Measurements from ENCODE around the gene TCHP. TPM values are rescaled to one million over a fixed set of nuclear protein-coding genes. Genes with fewer than 3 reads are reported as not detected.

The TCHP gene
- total RNA-seq, 4 donors from 2014 or later = 17.1 to 31.6 (median 21.0) TPM

DNA sequence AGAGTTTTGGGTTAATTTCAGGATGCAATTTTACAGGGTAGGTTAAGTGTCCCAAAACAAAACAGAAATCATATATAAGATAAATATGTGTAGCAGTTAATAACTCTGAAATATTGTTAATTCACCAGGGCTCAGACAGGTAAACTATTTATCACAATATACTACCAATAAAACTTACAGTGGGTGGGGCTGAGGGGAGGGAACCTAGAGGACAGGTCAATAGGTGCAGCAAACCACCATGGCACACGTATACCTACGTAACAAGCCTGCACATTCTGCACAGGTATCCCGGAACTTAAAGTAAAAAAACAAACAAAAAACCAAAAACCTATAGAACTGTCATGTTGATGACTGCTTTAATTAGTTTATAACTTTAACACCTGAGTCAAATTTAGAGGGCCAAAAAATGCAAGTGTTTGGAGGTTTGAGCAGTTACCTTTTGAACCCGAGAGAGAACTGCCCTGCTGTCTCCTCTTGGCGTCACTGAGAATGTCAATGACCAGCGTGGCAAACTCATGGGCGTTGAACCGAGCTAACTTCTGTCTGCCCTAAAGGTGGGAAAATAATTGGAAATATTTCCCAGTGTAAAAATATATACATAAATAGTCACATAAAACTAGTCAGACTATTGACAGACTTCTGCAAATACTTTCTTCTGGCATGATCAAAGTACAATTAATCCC, 59.5 kb downstream of the TCHP start:
- 93% methylated on average over 8 of the region's 8 CpGs for WGBS
- Histone ChIP-seq H3K27me3 (no peaks in the 10 kb centered on the region), H3K4me3 (no peak overlapping the region), H3K4me1 (peaks cover 0 to 4% (median 0%) of the 10 kb centered on the region in 4 donors), H3K36me3 (peaks cover 23 to 100% (median 83%) of the 10 kb centered on the region in 4 donors), H3K27ac (replicated peaks in 1 of 4) (no peak overlapping the region), H3K9me3 (no peaks in the 10 kb centered on the region)
- no peak for TF ChIP-seq POLR2A (IDR thresholded peaks at IDR 0.05; ENCODE audit: low read depth)
- no peak for TF ChIP-seq CTCF (IDR thresholded peaks at IDR 0.05)
- no peak for TF ChIP-seq EP300 (IDR thresholded peaks at IDR 0.05)
- no peak for TF ChIP-seq POLR2AphosphoS5 (IDR thresholded peaks at IDR 0.05)
- DNase-seq (ENCODE audit: extremely low spot score) = no peak
- intact Hi-C loops (cut with DNase I) = no loop called here

DNA sequence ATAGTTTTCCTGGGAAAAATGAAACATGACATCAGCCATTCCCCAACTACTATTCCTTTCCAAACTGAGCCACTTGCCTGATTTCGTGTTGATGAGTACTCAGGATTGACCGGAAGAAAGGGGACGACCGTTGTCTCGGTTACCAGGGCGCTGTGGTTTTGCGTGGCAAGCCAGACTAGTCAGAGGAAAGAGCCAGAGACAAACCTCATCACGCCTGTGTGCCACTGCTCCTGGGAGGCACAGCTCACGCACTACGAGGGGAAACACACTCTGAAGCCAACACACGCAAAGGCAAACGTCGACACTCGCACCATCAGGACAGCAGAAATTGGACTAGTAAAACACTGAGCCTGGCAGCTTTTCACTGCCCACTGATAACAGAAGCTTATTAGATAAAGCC, 61.1 kb downstream of the TCHP start:
- Histone ChIP-seq H3K4me3 (no peak overlapping the region), H3K27ac (replicated peaks in 1 of 4) (no peak overlapping the region), H3K27me3 (no peaks in the 10 kb centered on the region), H3K4me1 (peaks cover 0 to 4% (median 0%) of the 10 kb centered on the region in 4 donors), H3K9me3 (no peaks in the 10 kb centered on the region), H3K36me3 (peaks cover 20 to 100% (median 89%) of the 10 kb centered on the region in 4 donors)
- TF ChIP-seq POLR2A (IDR thresholded peaks at IDR 0.05; ENCODE audit: low read depth) = no peak
- TF ChIP-seq CTCF (IDR thresholded peaks at IDR 0.05) = no peak
- TF ChIP-seq POLR2AphosphoS5 (IDR thresholded peaks at IDR 0.05) = no peak
- no peak for TF ChIP-seq EP300 (IDR thresholded peaks at IDR 0.05)
- intact Hi-C loops (cut with DNase I) = no loop called here
- DNase-seq (ENCODE audit: extremely low spot score) = no peak
- 82% methylated on average over 9 of the region's 14 CpGs for WGBS

DNA sequence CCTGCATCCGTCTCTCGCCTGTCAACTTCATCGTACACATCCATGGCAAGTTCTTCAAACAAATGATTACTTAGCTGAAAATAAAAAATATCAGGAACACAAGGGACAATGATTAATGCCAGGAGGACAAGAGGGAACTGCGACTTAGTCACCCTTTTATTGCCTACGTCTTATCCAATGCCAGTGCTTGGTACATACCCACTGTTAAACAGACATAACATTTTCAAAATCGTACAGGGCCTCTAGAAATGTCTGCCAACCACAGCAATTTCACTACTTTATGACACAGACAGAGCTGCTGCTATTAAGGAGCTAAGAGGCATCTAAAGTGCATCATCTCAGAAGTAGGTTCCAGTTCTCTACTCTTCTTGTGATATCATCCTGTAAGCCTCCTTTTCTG, 61.5 kb downstream of the TCHP start:
- H3K4me1 ChIP-seq = peaks cover 0 to 4% (median 0%) of the 10 kb centered on the region in 4 donors
- no peak overlapping the region for H3K27ac ChIP-seq (replicated peaks in 1 of 4)
- intact Hi-C loops (cut with DNase I) = no loop called here
- no peak for DNase-seq (ENCODE audit: extremely low spot score)
- 80% methylated on average over 6 of the region's 6 CpGs for WGBS
- peaks cover 20 to 100% (median 86%) of the 10 kb centered on the region in 4 donors for H3K36me3 ChIP-seq
- H3K4me3 ChIP-seq = no peak overlapping the region
- no peaks in the 10 kb centered on the region for H3K9me3 ChIP-seq
- TF ChIP-seq POLR2A (IDR thresholded peaks at IDR 0.05; ENCODE audit: low read depth) (no peak), POLR2AphosphoS5 (IDR thresholded peaks at IDR 0.05) (no peak), CTCF (IDR thresholded peaks at IDR 0.05) (no peak), EP300 (IDR thresholded peaks at IDR 0.05) (no peak)
- no peaks in the 10 kb centered on the region for H3K27me3 ChIP-seq

GRCh38 chr12:109962398-109962797, 62.3 kb downstream of the TCHP start:
- H3K27ac ChIP-seq (replicated peaks in 1 of 4) = no peak overlapping the region
- H3K27me3 ChIP-seq = no peaks in the 10 kb centered on the region
- intact Hi-C loops (cut with DNase I) = no loop called here
- 86% methylated on average over 3 of the region's 3 CpGs for WGBS
- no peaks in the 10 kb centered on the region for H3K9me3 ChIP-seq
- peaks cover 20 to 100% (median 82%) of the 10 kb centered on the region in 4 donors for H3K36me3 ChIP-seq
- DNase-seq (ENCODE audit: extremely low spot score) = no peak
- no peak for TF ChIP-seq POLR2AphosphoS5 (IDR thresholded peaks at IDR 0.05)
- no peak for TF ChIP-seq EP300 (IDR thresholded peaks at IDR 0.05)
- TF ChIP-seq POLR2A (IDR thresholded peaks at IDR 0.05; ENCODE audit: low read depth) = no peak
- TF ChIP-seq CTCF (IDR thresholded peaks at IDR 0.05) = no peak
- H3K4me3 ChIP-seq = no peak overlapping the region
- H3K4me1 ChIP-seq = peaks cover 0 to 4% (median 0%) of the 10 kb centered on the region in 4 donors
